Panc1 (cell line): ENCODE results near the gene FAM217A. TPM values are rescaled to one million over a fixed set of nuclear protein-coding genes. Genes with fewer than 3 reads are reported as not detected.

ENCODE experiments used
- ATAC-seq: fragments of 200-7000 bp; cut with Tn5 transposase; 2 replicates; pipeline ENCODE4 v1.9.1; 2020; ENCODE audit warnings: mild to moderate bottlenecking, moderate library complexity
- BruUV-seq: library from RNA; stranded (reverse); fragments of 400-500 nt; replicated peaks from 2 replicates; lab custom pipeline; 2021; lab: Mats Ljungman, UMichigan
- CTCF ChIA-PET: fragments of 300-600 bp; sonication (Branson Sonifier 250); formaldehyde crosslinking; loops from one replicate; lab custom pipeline; 2022; ENCODE audit warnings: antibody characterized with exemption; lab: Charles Lee
- POLR2A ChIA-PET: fragments of 300-600 bp; sonication (Branson Sonifier 250); formaldehyde crosslinking; loops from one replicate; lab custom pipeline; 2022; ENCODE audit warnings: antibody characterized with exemption; lab: Charles Lee
- DNase-seq: peaks from one replicate; pipeline ENCODE4 v3.0.0-alpha.2; 2010; ENCODE audit warnings: low read depth, low spot score
- H3K27ac ChIP-seq: 2 replicates; pipeline ENCODE4 v1.5.1; 2011; ENCODE audit warnings: mild to moderate bottlenecking, low read length, inconsistent platforms
- H3K27me3 ChIP-seq: fragments of 200-500 bp; sonication (Bioruptor generic); 2 replicates; pipeline ENCODE4 v1.6.0; 2014; ENCODE audit warnings: low read length, inconsistent platforms; ENCODE audit not compliant: control insufficient read depth, insufficient read depth
- H3K36me3 ChIP-seq: fragments of 200-500 bp; sonication (Bioruptor generic); 2 replicates; pipeline ENCODE4 v1.5.1; 2014; ENCODE audit warnings: inconsistent platforms, mild to moderate bottlenecking, low read length, moderate library complexity; ENCODE audit not compliant: control insufficient read depth, insufficient read depth
- H3K4me1 ChIP-seq: 2 replicates; pipeline ENCODE4 v1.5.1; 2011; ENCODE audit warnings: inconsistent platforms, mild to moderate bottlenecking, low read length, moderate library complexity; ENCODE audit not compliant: control insufficient read depth, insufficient read depth
- H3K4me3 ChIP-seq, 2 experiments: 2 replicates each; pipeline ENCODE4 v1.5.1; 2011 to 2012; ENCODE audit warnings: low read depth in 2 of 2, low read length in 2 of 2, mild to moderate bottlenecking in 2 of 2, inconsistent platforms in 1 of 2, moderate library complexity in 1 of 2
- H3K9me3 ChIP-seq: fragments of 200-500 bp; sonication (Bioruptor generic); 2 replicates; pipeline ENCODE4 v1.5.1; 2014; ENCODE audit warnings: low read depth, mild to moderate bottlenecking, inconsistent platforms, low read length, moderate library complexity; ENCODE audit not compliant: control insufficient read depth, insufficient read depth
- CTCF ChIP-seq: fragments of 450-650 bp; IDR thresholded peaks from 2 replicates; pipeline ENCODE4 v1.5.1; 2017; ENCODE audit warnings: mild to moderate bottlenecking
- POLR2AphosphoS5 ChIP-seq: IDR thresholded peaks from 2 replicates; pipeline ENCODE4 v1.6.1; 2012; ENCODE audit warnings: mild to moderate bottlenecking, low read depth, low read length, moderate library complexity
- REST ChIP-seq, 2 experiments: IDR thresholded peaks; 2 replicates each; pipeline ENCODE4 v1.6.1; 2011 to 2012; ENCODE audit warnings: low read depth in 2 of 2, control low read depth in 1 of 2, low read length in 1 of 2, mild to moderate bottlenecking in 1 of 2, moderate library complexity in 1 of 2; ENCODE audit not compliant: insufficient read depth in 1 of 2
- SIN3A ChIP-seq: IDR thresholded peaks from 2 replicates; pipeline ENCODE4 v1.6.1; 2012; ENCODE audit warnings: low read depth, mild to moderate bottlenecking, low read length, moderate library complexity, borderline replicate concordance; ENCODE audit not compliant: insufficient read depth
- TCF7L2 ChIP-seq: IDR thresholded peaks from 2 replicates; pipeline ENCODE4 v1.6.1; 2011; ENCODE audit warnings: mild to moderate bottlenecking, low read depth, low read length, inconsistent platforms
- in situ Hi-C: cut with HindIII; loops from 2 replicates; pipeline ENCODE4 v1.10.0; 2016; ENCODE audit warnings: low sequenced_read_pairs, low pct_unique_long_range_greater_than_20kb
- intact Hi-C: fragments of 100-400 bp; cut with micrococcal nuclease; formaldehyde crosslinking; loops from one replicate; pipeline ENCODE4 v1.10.0; 2022; ENCODE audit not compliant: unreplicated experiment
- total RNA-seq: library from RNA; stranded (reverse); gene quantifications from one replicate; pipeline ENCODE4 v1.2.1, GENCODE V29; 2021; ENCODE audit not compliant: unreplicated experiment

FAM217A gene
- total RNA-seq, 1 experiment from 2014 or later, result not detected

GRCh38 chr6:4071330-4071729, 7.6 kb downstream of the FAM217A start:
- no peaks in the 10 kb centered on the region for H3K36me3 ChIP-seq
- intact Hi-C loops, result no loop called here
- in situ Hi-C loops, result no loop called here
- no TSS peak for BruUV-seq
- H3K4me3 ChIP-seq, result no peak overlapping the region
- no peaks in the 10 kb centered on the region for H3K4me1 ChIP-seq
- POLR2A ChIA-PET, result no interaction called here
- no peak overlapping the region for H3K27ac ChIP-seq
- DNase-seq (no peak), ATAC-seq (no peak)
- TF ChIP-seq TCF7L2 (no peak), POLR2AphosphoS5 (no peak), REST (IDR thresholded peaks at IDR 0.05; ENCODE audit: insufficient read depth in 1 of 2, low read depth in 2 of 2, low read length in 1 of 2) (no peak), SIN3A (no peak), CTCF (no peak)
- CTCF ChIA-PET, result no interaction called here
- no peaks in the 10 kb centered on the region for H3K9me3 ChIP-seq
- no peaks in the 10 kb centered on the region for H3K27me3 ChIP-seq

- ChIA-PET POLR2A (no interaction called here), CTCF (no interaction called here)
- Histone ChIP-seq H3K4me1 (no peaks in the 10 kb centered on the region), H3K27me3 (no peaks in the 10 kb centered on the region), H3K36me3 (peaks cover 9% of the 10 kb centered on the region), H3K4me3 (no peak overlapping the region), H3K9me3 (no peaks in the 10 kb centered on the region), H3K27ac (no peak overlapping the region)
- no peak for DNase-seq
- BruUV-seq, result no TSS peak
- in situ Hi-C loops, result no loop called here
- no peak for TF ChIP-seq CTCF
- TF ChIP-seq SIN3A, result no peak
- no peak for TF ChIP-seq POLR2AphosphoS5
- no peak for TF ChIP-seq TCF7L2
- no peak for TF ChIP-seq REST (IDR thresholded peaks at IDR 0.05; ENCODE audit: insufficient read depth in 1 of 2, low read depth in 2 of 2, low read length in 1 of 2)
- intact Hi-C loops, result no loop called here
- no peak for ATAC-seq
These were observed 9.7 kb downstream of the FAM217A start for GRCh38 chr6:4069199-4069598.
